ENCODE data around the gene C1orf167.

The C1orf167 gene

GRCh38 chr1:11720525-11720924 is 41.5 kb upstream of the C1orf167 start:
- no peak overlapping the region for H3K27ac ChIP-seq (ENCODE audit: low read length)
- H3K4me3 ChIP-seq (ENCODE audit: low read length), result no peak overlapping the region
- no peaks in the 10 kb centered on the region for H3K9me2 ChIP-seq (replicated peaks; ENCODE audit: insufficient read depth, low read length)
- H4K20me1 ChIP-seq (ENCODE audit: insufficient read depth, low read length), result no peaks in the 10 kb centered on the region
- H3K79me2 ChIP-seq (ENCODE audit: low read length), result no peaks in the 10 kb centered on the region
- H3F3A ChIP-seq (ENCODE audit: insufficient read depth, low read length), result no peaks in the 10 kb centered on the region
- no peak for DNase-seq
- H3K9me3 ChIP-seq (replicated peaks; ENCODE audit: insufficient read depth, low read length), result no peaks in the 10 kb centered on the region
- no peaks in the 10 kb centered on the region for H3K4me1 ChIP-seq (ENCODE audit: low read length)
- no peak for TF ChIP-seq EZH2phosphoT487 (IDR thresholded peaks at IDR 0.05; ENCODE audit: low read length)
- H3K4me2 ChIP-seq (ENCODE audit: low read depth, low read length), result no peak overlapping the region
- no peak overlapping the region for H2AFZ ChIP-seq (ENCODE audit: low read length)
- H3K27me3 ChIP-seq (replicated peaks; ENCODE audit: insufficient read depth, low read length), result peaks cover 51% of the 10 kb centered on the region
- H3K9ac ChIP-seq (ENCODE audit: low read length), result no peak overlapping the region
- no peaks in the 10 kb centered on the region for H3K36me3 ChIP-seq (replicated peaks; ENCODE audit: insufficient read depth, low read length)

GRCh38 chr1:11721311-11721710 is 40.7 kb upstream of the C1orf167 start:
- DNase-seq, result no peak
- Histone ChIP-seq H3K79me2 (ENCODE audit: low read length) (no peaks in the 10 kb centered on the region), H3K36me3 (replicated peaks; ENCODE audit: insufficient read depth, low read length) (no peaks in the 10 kb centered on the region), H3K9me2 (replicated peaks; ENCODE audit: insufficient read depth, low read length) (no peaks in the 10 kb centered on the region), H3K27me3 (replicated peaks; ENCODE audit: insufficient read depth, low read length) (peaks cover 43% of the 10 kb centered on the region), H3K4me1 (ENCODE audit: low read length) (no peaks in the 10 kb centered on the region), H3K27ac (ENCODE audit: low read length) (no peak overlapping the region), H3K4me3 (ENCODE audit: low read length) (no peak overlapping the region), H3F3A (ENCODE audit: insufficient read depth, low read length) (no peaks in the 10 kb centered on the region), H3K4me2 (ENCODE audit: low read depth, low read length) (no peak overlapping the region), H3K9ac (ENCODE audit: low read length) (no peak overlapping the region), H2AFZ (ENCODE audit: low read length) (no peak overlapping the region), H4K20me1 (ENCODE audit: insufficient read depth, low read length) (no peaks in the 10 kb centered on the region), H3K9me3 (replicated peaks; ENCODE audit: insufficient read depth, low read length) (no peaks in the 10 kb centered on the region)
- no peak for TF ChIP-seq CTCF (IDR thresholded peaks at IDR 0.05; ENCODE audit: low read length)
- no peak for TF ChIP-seq EZH2phosphoT487 (IDR thresholded peaks at IDR 0.05; ENCODE audit: low read length)

- Histone ChIP-seq H3K27ac (ENCODE audit: low read length) (no peak overlapping the region), H3K4me1 (ENCODE audit: low read length) (no peaks in the 10 kb centered on the region), H3K9me3 (replicated peaks; ENCODE audit: insufficient read depth, low read length) (no peaks in the 10 kb centered on the region), H4K20me1 (ENCODE audit: insufficient read depth, low read length) (no peaks in the 10 kb centered on the region), H3K27me3 (replicated peaks; ENCODE audit: insufficient read depth, low read length) (peaks cover 37% of the 10 kb centered on the region), H3K4me2 (ENCODE audit: low read depth, low read length) (no peak overlapping the region), H3K9me2 (replicated peaks; ENCODE audit: insufficient read depth, low read length) (no peaks in the 10 kb centered on the region), H2AFZ (ENCODE audit: low read length) (no peak overlapping the region), H3K9ac (ENCODE audit: low read length) (no peak overlapping the region), H3K36me3 (replicated peaks; ENCODE audit: insufficient read depth, low read length) (no peaks in the 10 kb centered on the region), H3K79me2 (ENCODE audit: low read length) (no peaks in the 10 kb centered on the region), H3F3A (ENCODE audit: insufficient read depth, low read length) (no peaks in the 10 kb centered on the region), H3K4me3 (ENCODE audit: low read length) (no peak overlapping the region)
- TF ChIP-seq EZH2phosphoT487 (IDR thresholded peaks at IDR 0.05; ENCODE audit: low read length) (no peak), EZH2 (optimal IDR thresholded peaks at IDR 0.05; ENCODE audit: low read depth, low read length) (no peak), CTCF (IDR thresholded peaks at IDR 0.05; ENCODE audit: low read length) (no peak)
- no peak for DNase-seq
Observed at GRCh38 chr1:11722538-11722937, 39.5 kb upstream of the C1orf167 start.

GRCh38 chr1:11725616-11726015 is 36.4 kb upstream of the C1orf167 start:
- Histone ChIP-seq H3K27me3 (replicated peaks; ENCODE audit: insufficient read depth, low read length) (peaks cover 23% of the 10 kb centered on the region), H3K27ac (ENCODE audit: low read length) (no peak overlapping the region), H3K9me2 (replicated peaks; ENCODE audit: insufficient read depth, low read length) (no peaks in the 10 kb centered on the region), H3K36me3 (replicated peaks; ENCODE audit: insufficient read depth, low read length) (no peaks in the 10 kb centered on the region), H4K20me1 (ENCODE audit: insufficient read depth, low read length) (no peaks in the 10 kb centered on the region), H3K4me2 (ENCODE audit: low read depth, low read length) (no peak overlapping the region), H3K4me1 (ENCODE audit: low read length) (peaks cover 11% of the 10 kb centered on the region), H3K79me2 (ENCODE audit: low read length) (no peaks in the 10 kb centered on the region), H3K4me3 (ENCODE audit: low read length) (no peak overlapping the region), H2AFZ (ENCODE audit: low read length) (no peak overlapping the region), H3K9ac (ENCODE audit: low read length) (no peak overlapping the region), H3K9me3 (replicated peaks; ENCODE audit: insufficient read depth, low read length) (no peaks in the 10 kb centered on the region), H3F3A (ENCODE audit: insufficient read depth, low read length) (no peaks in the 10 kb centered on the region)
- no peak for DNase-seq
- TF ChIP-seq CTCF (IDR thresholded peaks at IDR 0.05; ENCODE audit: low read length) (no peak), EZH2 (optimal IDR thresholded peaks at IDR 0.05; ENCODE audit: low read depth, low read length) (no peak), EZH2phosphoT487 (IDR thresholded peaks at IDR 0.05; ENCODE audit: low read length) (no peak)

Measured in MM.1S (cell line).